HCT116 (cell line): ENCODE results near the gene KSR1.

Experiments used
- CBX3 ChIP-seq: IDR thresholded peaks from 2 replicates; pipeline ENCODE4 v1.6.1; 2012; ENCODE audit warnings: low read depth
- CTCF ChIP-seq, 3 experiments: fragments of 200-600 bp in 1 of 3; sonication (generic) in 1 of 3; IDR thresholded peaks in 2 of 3; conservative IDR thresholded peaks in 1 of 3; 2 replicates each; pipeline ENCODE4 v1.5.1; 2012 to 2017; ENCODE audit warnings: low read depth in 2 of 3, low read length in 2 of 3, antibody characterized with exemption in 1 of 3, borderline replicate concordance in 1 of 3, control low read depth in 1 of 3, mild to moderate bottlenecking in 1 of 3, mixed read lengths in 1 of 3, mixed run types in 1 of 3, moderate library complexity in 1 of 3; ENCODE audit not compliant: insufficient read depth in 1 of 3
- EGR1 ChIP-seq: IDR thresholded peaks from 2 replicates; pipeline ENCODE4 v1.6.1; 2012; ENCODE audit warnings: low read depth
- EZH2 ChIP-seq: fragments of 200-600 bp; sonication (generic); IDR thresholded peaks from 2 replicates; pipeline ENCODE4 v1.6.1; 2017; ENCODE audit warnings: antibody characterized with exemption, mixed run types
- POLR2A ChIP-seq: IDR thresholded peaks from 2 replicates; pipeline ENCODE4 v1.7.0; 2011; ENCODE audit warnings: borderline replicate concordance; ENCODE audit not compliant: insufficient read depth, insufficient read length; ENCODE audit errors: extremely low read depth
- POLR2AphosphoS5 ChIP-seq: IDR thresholded peaks from 2 replicates; pipeline ENCODE4 v1.6.1; 2011; ENCODE audit warnings: mild to moderate bottlenecking, low read depth, low read length, moderate library complexity
- REST ChIP-seq: IDR thresholded peaks from 2 replicates; pipeline ENCODE4 v1.6.1; 2012; ENCODE audit warnings: low read depth
- SIN3A ChIP-seq: IDR thresholded peaks from 2 replicates; pipeline ENCODE4 v1.6.1; 2012; ENCODE audit warnings: low read depth
- YY1 ChIP-seq: IDR thresholded peaks from 2 replicates; pipeline ENCODE4 v1.6.1; 2011; ENCODE audit warnings: low read length, low read depth, moderate library complexity, mild to moderate bottlenecking; ENCODE audit not compliant: insufficient replicate concordance; ENCODE audit errors: extremely low read depth
- TF ChIP-seq, protein P1 (sequence below): IDR thresholded peaks from 2 replicates; pipeline ENCODE4 v1.6.1; 2011; ENCODE audit warnings: mild to moderate bottlenecking, low read length, moderate library complexity; ENCODE audit not compliant: insufficient replicate concordance; ENCODE audit errors: extremely low read depth

DNA sequence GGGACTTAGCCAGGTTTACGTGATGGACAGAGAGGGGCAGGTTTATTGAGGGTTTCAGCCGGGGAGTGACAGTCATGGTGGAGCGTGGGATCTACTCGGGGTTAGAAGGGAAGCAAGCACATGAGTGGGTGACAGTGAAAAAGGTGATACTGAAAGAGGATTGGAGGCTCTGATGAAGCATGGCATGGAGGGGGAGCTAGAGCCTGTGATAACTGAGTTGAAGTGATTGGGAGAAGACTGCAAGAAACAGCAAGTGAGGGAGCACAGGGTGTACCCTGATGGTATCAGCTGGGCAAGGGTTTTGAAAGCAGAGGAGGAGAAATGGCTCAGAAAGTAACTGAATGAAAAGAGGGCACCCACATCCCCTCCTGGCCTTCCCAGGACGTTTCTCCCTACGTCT lies 6.7 kb upstream of the KSR1 start:
- TF ChIP-seq POLR2AphosphoS5: no peak
- TF ChIP-seq EZH2: no peak
- no peak for TF ChIP-seq EGR1
- no peak for TF ChIP-seq REST
- no peak for TF ChIP-seq SIN3A
- TF ChIP-seq, protein P1, sequence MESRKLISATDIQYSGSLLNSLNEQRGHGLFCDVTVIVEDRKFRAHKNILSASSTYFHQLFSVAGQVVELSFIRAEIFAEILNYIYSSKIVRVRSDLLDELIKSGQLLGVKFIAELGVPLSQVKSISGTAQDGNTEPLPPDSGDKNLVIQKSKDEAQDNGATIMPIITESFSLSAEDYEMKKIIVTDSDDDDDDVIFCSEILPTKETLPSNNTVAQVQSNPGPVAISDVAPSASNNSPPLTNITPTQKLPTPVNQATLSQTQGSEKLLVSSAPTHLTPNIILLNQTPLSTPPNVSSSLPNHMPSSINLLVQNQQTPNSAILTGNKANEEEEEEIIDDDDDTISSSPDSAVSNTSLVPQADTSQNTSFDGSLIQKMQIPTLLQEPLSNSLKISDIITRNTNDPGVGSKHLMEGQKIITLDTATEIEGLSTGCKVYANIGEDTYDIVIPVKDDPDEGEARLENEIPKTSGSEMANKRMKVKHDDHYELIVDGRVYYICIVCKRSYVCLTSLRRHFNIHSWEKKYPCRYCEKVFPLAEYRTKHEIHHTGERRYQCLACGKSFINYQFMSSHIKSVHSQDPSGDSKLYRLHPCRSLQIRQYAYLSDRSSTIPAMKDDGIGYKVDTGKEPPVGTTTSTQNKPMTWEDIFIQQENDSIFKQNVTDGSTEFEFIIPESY: no peak
- TF ChIP-seq POLR2A: no peak
- no peak for TF ChIP-seq CTCF (IDR thresholded peaks at IDR 0.05 in 2 of 3, conservative IDR thresholded peaks at IDR 0.05 in 1 of 3; ENCODE audit: borderline replicate concordance in 1 of 3, insufficient read depth in 1 of 3, low read depth in 2 of 3, low read length in 2 of 3)
- no peak for TF ChIP-seq CBX3
- no peak for TF ChIP-seq YY1
